ENCODE measurements around the gene EEPD1.
A peak's percentile ranks its signal among the peaks of the same experiment; 100 is the strongest.

Gene EEPD1

DNA sequence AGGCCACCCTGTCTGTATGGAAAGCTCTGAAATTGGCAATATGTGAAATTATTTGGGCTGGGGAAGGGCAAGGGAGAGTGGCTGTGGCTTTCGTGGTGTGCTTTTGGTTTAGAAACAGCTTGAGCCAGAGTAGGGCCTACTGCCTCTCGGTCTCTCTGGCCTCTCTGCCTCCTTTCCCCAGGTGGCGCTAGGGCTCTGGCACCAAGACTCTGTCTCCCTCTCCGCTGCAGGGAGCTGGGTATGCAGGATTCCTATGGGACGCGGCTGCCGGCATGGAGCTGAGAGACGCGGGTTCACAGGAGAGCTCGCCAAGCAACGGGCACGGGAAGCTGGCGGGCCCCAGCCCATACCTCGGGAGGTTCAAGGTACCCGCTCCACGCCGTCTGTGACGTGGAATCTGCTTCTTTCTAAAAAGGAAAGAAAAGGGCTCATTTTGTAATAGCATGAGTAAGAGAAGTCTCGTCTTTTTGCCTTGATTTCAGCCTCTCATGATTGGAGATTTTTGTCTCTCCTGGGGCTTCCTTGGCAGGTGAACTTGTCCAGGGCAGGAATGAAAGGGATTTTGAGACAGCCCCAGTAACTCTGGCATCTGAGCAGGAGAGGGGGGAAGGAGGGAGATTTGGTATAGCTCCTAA, 131.5 kb downstream of the EEPD1 start:
- peak; percentile 26 to 46 for DNase-seq

DNA sequence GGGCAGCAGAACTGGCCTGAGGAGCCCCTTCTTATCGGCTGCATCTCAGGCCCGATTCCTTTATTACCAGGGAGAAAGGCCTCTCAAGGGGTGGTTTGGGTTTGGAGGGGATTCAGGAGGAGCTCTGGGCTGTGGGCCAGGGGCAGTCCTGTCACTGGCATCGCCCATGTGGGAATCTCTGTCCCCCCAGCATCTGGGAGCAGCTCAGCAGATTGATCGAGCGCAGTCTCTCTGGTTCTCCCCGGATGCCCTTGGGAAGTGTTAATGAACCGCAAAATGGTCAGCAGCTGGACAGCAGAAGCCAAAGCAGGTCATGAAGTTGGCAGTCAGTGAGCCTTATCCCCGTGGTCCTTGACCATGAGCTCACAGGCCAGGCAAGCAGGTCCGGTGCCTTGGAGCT, 132.2 kb downstream of the EEPD1 start:
- no peak for DNase-seq

DNA sequence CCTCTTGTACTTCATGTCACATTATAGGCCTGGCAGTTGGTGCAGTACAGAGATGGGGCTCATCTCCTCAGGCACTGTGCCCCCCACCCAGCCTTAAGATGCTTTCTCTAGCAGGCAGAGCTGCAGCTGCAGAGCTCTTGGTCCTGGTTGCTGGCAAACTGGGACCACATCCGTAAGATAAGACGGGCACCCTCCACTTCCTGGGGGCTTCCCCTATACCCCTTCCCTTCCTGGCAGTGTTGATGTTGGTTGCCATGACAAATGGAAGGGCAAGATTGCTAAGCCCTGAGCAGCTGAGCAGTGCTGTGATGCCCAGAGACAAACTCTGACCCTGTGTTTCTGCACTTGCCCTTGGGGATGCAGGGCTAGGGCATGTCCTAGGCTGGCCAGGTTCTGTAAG, 133.2 kb downstream of the EEPD1 start:
- DNase-seq = no peak

DNA sequence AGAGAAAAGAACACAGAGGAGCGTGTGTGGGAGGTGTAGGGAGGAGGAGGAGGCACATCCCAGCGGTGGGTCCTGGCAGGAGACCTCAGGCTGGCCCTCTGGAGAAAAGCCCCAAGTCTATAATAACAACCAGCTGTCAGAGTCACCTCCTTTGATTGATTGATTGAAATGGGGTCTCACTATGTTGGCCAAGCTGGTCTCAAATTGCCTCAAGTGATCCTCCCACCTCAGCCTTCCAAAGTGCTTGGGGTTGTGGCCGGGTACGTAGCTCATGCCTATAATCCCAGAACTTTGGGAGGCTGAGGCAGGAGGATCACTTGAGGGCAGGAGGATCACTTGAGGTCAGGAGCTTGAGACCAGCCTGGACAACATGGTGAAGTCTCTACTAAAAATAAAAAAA, 133.6 kb downstream of the EEPD1 start:
- DNase-seq = no peak

DNA sequence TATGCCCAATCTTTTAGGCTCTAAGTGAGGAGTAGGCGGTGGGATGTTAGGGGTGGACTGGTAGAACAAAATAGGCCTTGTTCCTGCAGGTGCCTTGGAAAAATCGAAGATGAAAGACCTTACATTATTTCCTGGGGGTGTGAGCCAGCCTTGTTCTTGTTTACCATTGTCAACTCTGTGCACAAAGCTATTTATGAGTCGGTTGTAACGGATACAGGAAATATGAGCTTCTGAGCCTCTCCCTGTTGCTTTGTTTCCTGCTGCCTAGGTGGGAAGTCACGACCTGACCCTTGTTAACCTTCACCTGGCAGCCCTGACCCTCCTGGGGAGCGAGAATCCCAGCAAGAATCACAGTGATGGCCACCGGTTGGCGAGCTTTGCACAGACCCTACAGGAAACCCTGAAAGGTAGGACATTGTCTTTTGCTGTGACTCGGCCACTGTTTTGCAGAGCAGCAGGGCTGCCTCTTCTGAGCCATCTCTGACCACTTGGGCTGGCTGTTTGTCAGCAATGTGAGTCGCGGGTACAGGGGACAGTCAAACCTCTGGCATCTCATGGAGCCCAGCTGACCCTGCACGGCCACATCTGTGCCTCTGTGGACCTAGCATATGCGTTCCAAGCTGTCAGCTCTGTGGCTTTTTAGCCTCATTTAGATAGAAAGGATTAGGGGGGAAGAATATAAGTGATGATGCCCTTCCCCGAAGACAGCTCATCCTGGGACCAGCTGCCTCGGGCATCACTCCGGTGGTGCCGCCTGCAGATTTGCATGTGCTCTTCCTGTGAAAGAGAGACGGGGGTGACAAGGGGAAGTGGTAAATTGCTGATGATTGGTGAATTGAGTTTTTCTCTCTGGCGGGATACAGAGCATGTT, 134.6 kb downstream of the EEPD1 start:
- no peak for DNase-seq

DNA sequence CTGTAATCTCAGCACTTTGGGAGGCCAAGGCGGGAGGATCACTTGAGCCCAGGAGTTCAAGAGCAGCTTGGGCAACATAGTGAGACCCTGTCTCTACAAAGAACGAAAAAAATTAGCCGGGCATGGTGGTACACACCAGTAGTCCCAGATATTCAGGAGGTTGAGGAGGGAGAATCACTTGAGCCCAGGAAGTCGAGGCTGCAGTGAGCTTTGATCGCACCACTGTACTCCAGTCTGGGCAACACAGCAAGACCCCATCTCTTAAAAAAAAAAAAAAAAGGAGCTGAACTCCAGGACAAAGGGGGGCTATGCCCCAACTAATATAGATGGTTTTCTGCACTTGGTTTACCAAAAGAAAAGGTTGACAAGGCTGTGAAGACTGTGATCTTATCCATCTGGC, 135.4 kb downstream of the EEPD1 start:
- no peak for DNase-seq

DNA sequence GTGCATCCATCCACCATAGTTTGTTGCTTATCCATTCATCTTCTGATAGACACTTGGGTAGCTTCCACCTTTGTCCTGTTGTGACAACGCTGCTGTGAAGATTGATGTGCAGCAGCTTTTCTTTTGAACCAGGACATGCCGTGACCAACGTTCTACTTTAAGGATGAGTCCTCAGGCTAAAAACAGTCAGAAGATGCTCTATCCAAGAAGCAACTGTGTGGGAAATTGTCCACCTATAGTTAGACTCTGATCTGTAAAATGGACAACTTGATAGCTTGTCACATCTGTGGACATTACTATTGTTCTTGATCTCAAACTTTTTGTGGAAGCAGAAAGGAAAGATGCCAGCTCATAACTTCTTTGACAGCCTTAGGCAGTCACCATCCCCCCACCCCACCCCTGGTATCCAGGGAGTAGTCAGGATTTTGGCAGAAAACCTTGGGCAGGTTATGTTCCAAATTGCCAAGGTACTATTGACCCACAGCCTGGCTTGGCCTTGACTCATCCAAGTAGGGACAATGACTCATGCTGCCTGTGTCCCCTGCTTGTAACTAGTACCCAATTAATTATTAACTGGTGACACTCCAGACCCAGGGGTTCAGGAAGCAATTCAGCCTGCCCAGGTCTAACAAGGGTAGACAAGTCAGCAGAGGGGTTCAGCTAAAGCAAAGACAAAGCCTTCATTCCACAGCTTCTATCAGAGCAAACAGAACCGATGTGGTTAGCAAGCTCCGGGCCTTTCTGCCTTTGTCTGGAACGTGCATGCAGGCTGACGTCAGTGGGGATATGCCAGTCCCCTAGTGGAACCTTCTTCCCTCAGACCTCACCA, 137.0 kb downstream of the EEPD1 start:
- DNase-seq = no peak

DNA sequence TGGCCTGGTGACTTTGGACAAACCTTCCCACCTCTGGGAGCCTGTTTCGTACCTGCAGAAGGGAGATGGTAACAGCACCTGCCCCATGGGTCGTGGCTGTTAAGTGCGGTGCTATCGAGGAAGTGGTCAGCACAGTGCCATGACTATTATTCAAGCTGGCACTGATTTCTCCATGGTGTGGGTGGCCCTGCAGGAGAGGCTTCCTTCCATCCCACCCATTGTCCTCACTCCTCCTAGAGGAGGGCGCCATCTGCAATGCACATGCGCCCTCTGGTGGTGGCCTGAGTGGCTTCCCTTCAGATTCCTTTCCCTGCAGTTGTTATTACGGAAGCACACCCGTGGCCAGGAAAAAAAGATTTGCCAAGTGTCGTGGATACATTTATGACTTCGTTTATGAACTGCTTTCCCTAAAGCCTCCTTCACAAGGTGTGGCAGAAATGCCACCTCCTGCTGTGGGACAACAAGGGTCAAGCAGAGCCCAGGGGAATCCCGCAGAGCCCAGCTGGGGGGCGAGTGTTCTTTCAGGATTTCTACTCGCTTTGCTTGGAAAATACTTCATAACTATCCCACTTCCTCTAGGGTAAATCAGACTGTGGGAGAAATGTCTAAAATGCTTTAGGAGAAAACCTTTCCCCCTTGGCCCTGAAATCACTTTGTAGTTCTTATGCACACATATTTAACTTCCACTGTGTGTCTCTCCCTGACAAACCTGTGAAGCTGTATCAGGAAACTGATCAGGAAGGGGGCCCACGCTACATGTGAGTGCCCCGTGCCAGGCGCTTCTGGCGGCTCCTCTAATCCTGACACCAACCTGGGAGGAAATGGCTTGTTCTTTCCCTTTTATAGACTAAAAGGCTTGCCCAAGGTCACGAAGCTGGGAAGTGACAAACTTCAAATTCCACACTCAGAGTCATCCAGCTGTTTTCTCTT, 138.6 kb downstream of the EEPD1 start:
- peak; percentile 74 to 76 for DNase-seq

DNA sequence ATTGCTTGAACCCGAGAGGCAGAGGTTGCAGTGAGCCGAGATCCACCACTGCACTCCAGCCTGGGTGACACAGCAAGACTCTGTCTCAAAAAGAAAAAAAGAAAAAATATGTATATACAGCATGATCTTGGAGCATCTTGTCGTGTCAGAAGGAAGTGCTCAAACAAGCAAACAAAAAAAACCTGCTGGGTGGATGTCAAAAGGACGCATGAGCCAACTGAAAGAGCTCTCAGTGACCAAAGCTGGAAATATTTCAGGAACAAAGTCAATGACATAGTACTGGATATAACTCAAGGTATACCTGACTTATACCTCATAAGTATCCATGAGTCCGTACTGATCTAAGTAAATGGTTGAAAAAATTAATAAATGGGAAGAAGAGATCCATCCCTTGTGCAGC, 142.0 kb downstream of the EEPD1 start:
- no peak for DNase-seq

DNA sequence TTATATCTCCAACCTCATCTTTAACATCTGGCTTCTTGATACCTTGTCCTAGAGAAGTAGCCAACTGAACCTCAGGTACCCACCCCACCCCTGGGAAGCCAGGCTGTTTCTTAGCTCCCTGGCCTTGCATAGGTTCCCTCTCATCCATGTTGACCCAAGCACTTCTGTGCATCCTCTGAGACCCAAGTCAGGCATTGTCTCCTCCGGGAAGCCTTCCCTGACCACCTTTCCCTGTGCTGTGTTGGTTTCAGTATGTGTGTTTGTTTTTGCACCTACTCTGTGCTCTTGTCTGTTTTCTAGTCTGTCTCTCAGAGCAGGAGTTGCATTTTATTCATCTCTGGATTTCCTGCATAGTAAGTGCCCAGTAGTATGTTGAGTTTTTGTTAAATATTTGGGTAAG, 143.2 kb downstream of the EEPD1 start:
- DNase-seq = no peak

DNA sequence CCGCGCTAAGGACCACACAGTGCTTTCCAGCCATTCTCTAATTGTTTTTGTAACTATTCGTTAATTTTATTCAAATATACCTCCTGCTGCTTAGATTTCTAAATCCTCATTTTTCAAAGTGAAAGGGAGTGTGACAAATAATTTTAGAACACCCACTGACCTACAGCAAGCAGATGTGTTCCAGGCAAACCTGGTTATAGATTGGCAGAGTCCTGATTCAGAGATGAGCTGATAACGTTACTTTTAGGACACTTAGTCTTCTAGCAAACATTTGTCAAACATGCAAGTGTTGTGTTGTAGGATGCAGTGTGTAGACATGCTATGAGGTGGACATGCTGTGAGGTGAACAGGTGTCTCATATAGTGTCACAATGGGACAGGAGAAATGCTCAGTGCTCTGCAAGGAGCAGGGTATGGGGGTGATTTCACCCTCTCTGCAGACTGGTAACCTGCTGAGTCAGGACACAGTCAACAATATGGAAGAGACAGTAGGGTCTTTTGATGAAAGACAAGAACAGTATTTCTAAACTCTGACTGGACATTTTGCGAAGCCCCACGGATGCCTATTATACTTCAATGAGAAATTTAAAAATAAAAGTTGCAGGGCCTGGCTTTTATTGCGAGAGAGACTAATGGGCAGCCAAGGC, 144.4 kb downstream of the EEPD1 start:
- no peak for DNase-seq

DNA sequence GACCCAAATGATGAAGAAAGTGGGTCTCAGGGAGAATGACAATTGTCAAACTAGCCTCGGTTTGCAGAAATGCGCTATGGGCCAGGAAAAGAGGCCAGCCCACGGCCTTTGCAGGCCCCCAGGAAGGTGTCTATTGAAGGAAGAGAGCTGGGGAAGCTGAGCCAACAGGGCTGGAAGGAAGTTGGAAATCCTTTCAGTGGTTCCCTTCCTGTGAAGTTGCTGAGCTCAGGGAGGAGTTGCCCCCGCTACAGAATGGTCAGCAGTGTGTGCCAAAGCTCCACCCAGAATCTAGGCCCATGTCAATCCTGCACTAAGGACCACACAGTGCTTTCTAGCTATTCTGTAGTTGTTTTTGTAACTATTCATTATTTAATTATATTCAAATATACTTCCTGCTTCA, 145.1 kb downstream of the EEPD1 start:
- DNase-seq = no peak

DNA sequence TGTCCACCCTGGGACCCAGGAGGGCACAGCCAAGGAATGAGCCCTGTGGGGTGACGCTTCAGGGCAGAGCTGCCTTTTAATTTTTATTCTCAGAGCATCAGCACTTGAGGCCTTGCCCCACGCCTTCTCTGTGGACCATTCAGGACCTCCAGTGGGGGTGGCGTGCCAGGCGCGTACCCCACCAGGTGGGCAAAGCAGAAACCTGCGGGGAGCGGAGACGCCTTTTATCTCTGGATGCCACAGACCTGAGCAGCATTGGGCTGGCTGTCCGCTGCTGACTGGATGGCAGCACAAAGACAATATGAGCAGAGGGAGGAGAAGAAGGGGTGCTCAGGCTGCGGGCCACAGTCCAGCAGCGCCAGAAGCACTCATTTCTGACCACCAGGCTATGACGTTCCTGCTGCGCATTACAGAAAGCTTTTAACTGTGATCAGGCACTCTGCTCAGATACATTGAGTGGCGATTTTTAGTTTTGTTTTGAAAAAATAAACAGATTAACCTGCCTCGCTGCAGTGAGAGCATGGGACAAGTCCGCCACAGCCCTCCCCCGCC, 146.2 kb downstream of the EEPD1 start:
- no peak for DNase-seq

DNA sequence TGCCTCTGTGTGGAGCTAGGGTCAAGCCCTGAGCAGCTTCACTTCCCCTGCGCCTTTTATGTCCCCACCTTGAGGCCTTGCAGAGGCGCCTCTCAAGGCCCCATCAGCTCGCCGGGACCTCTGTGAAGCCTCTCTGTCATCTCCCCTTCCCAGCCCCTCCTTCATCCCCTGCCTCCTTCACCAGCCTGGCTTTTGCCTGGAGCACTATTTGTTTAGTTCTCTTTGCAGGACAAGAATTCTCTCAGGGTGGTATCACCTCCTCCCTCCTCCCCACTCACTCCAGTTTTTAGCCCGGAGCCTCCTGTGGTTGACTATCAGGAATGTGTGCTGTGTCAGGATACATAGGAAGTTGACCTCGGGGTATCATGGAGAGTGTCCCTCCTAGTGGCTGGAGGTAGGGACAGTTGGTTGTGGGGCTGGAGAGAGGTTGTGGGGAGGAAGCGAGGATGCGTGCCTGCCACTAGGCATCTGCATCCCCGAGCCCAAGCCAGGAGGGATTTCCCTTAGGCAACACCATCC, 146.8 kb downstream of the EEPD1 start:
- no peak for DNase-seq

DNA sequence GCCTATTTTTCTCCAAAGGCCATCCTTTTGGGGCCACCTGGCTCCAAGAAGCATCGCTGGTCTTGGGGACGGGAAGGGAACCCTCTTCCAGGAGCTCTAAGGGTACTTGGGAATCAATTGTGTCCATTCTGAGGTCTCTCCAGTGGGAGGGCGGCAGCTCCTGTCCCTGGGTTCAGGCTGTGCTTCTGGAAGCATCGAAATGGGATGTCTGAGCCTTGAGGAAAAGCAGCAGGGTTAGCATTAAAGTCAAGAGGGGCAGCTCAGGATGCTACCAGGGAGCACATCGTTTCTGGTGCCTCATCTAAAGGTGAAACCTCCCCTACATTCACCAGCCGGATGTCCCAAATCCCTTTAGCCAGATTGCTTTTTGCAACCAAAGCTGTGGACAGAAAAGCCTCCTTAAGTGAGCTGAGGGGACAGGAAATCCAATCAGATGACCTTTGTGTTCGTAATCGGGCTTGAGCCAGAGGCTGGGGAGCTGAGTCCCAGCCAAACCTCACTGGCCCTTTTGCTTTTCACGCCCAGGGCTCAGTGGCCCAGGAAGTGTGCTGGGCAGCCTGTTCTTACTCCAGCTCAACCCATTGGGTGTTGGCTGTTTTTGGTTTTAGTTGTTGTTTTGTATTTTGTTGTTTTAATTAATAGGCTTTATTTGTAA, 147.8 kb downstream of the EEPD1 start:
- DNase-seq = no peak

DNA sequence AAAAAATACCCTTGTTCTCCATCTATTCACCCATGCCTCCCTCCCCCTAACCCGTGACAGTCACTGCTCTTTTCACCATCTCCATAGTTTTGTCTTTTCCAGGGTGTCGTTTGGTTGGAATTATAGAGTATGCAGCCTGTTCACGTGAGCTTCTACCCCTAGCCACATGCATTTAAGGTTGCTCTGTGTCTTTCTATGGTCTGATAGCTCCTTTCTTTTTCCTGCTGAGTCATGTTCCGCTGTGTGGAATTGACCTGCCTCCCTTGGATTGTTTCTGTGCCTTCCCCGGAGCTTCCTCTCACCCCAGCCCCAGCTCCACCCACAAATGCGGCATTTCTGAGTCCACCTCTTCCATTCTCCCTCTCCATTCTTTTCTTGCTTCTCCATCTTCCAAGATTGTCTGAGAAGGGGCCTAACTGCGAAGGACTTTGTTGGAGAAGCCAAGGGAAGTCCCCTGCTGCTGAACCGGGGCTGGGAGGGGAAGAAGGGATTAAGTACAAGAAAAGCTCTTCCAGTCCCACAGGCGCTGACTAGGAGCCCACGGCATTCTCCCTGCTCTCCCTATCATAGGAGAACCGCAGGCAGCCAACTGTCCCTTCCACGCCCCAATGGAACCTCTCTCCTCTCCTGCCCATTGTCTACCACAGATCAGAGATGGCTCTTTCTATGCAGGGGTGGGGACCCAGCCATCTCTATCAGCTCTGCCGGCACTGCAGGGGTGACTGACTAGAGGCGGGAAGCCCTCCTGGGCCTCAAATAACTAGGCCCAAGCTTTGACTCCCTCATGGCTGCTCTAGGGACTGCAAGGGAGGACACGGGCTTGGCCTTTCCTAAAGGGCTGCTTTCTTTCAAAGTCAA, 149.1 kb downstream of the EEPD1 start:
- no peak for DNase-seq

DNA sequence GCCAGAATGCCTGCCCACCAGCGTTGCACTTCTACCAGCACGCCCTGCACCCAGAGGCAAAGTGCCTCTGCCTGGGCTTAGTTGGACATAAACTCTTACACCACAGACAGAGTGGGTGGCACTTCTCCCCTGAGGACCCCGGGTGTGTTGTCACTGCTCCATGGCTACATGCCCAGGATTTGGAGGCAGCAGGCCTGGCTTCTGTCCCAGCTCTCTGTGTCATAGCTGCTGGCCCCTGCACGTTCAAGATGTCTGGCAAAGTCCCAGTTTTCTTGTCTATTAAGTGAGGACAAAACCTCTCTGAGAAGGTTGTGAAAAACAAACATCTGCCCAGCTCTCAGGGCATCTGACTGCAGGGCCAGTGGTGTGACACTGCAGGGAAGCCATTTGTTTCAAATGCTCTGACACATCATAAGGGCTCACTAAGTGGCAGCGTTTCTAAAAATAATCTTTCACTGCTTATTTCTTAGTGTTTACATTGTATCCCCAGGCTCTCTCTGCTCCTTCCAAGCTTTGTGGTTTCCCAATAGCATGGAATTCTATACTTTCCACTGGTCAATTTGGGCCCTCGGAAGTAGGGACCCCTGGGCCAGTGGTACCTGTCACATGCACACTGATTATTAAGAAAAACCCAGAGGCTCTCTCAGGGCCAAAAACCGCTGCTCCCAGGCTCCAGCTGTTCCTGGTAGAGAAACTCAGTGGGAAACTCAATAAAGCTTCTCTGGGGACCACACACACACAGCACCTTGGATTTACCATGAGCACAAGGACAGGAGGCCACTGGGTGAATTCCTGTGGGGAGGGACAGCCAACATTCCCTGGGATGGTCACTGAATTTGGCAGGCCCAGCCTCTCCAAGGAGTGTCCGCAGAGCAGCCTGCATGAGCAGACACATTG, 150.4 kb downstream of the EEPD1 start:
- peak; percentile 66 to 82 for DNase-seq

DNA sequence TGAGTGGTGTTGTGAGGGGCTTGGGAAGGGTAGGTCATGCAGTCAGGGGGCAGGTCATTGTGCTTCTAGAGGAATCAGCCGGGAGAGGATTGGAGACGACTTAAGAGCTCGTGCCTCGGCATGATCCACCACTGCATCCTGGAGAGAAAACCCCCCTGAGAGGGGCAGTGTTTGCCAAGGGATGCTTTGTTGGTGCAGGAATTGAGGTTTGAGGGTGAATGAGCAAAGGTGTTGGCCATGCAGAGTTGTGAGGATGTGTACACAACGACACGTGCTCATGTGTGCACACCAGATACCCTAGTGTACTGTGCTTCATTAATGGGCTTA, 151.0 kb downstream of the EEPD1 start:
- no peak for DNase-seq

DNA sequence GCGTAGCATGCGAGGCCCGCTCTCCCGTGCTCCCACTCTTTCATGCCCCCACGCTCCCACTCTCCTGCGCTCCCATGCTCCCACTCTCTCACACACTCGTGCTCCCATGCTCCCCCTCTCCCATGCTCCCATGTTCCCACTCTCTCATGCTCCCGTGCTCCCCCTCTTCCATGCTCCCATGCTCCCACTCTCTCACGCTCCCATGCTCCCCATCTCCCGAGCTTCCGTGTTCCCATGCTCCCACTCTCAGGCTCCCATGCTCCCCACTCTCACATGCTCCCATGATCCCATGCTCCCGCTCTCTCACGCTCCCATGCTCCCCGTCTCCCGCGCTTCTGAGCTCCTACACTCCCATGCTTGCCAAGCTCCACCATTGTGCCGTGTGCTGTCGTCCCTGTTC, 152.2 kb downstream of the EEPD1 start:
- DNase-seq = no peak

All from SHP77 (cell line).